GM18499 (cell line): Measurements from ENCODE around the gene PRKCH.

ENCODE experiments used
- ATAC-seq: cut with Tn5 transposase; IDR thresholded peaks from one replicate; pipeline ENCODE4 v1.9.1; 2021; ENCODE audit warnings: moderate number of reproducible peaks; ENCODE audit not compliant: insufficient read depth, unreplicated experiment

Gene PRKCH

GRCh38 chr14:61417883-61418455 is 96.6 kb downstream of the PRKCH start:
- no peak for ATAC-seq

GRCh38 chr14:61418746-61419145 is 97.4 kb downstream of the PRKCH start:
- no peak for ATAC-seq

- ATAC-seq: no peak
These were observed 97.8 kb downstream of the PRKCH start for GRCh38 chr14:61419201-61419600.

- ATAC-seq: no peak
These were observed 98.9 kb downstream of the PRKCH start for GRCh38 chr14:61420326-61420725.

GRCh38 chr14:61421212-61421923 is 100.0 kb downstream of the PRKCH start:
- no peak for ATAC-seq

GRCh38 chr14:61426048-61426447 is 104.7 kb downstream of the PRKCH start:
- ATAC-seq: no peak

GRCh38 chr14:61428261-61428660 is 106.9 kb downstream of the PRKCH start:
- ATAC-seq: no peak

- no peak for ATAC-seq
These were observed 107.9 kb downstream of the PRKCH start for GRCh38 chr14:61429316-61429715.

- ATAC-seq: no peak
These were observed 108.8 kb downstream of the PRKCH start for GRCh38 chr14:61430066-61430757.

- no peak for ATAC-seq
These were observed 111.8 kb downstream of the PRKCH start for GRCh38 chr14:61433169-61433568.

- ATAC-seq: no peak
These were observed 112.4 kb downstream of the PRKCH start for GRCh38 chr14:61433828-61434227.

GRCh38 chr14:61434311-61434710 is 112.9 kb downstream of the PRKCH start:
- no peak for ATAC-seq

- no peak for ATAC-seq
These were observed 114.4 kb downstream of the PRKCH start for GRCh38 chr14:61435563-61436337.

GRCh38 chr14:61437381-61437780 is 116.0 kb downstream of the PRKCH start:
- no peak for ATAC-seq

GRCh38 chr14:61438036-61438435 is 116.7 kb downstream of the PRKCH start:
- no peak for ATAC-seq

- no peak for ATAC-seq
These were observed 117.1 kb downstream of the PRKCH start for GRCh38 chr14:61438497-61438859.

- ATAC-seq: no peak
These were observed 117.7 kb downstream of the PRKCH start for GRCh38 chr14:61438860-61439765.

GRCh38 chr14:61439779-61440418 is 118.5 kb downstream of the PRKCH start:
- ATAC-seq: no peak

GRCh38 chr14:61443481-61443880 is 122.1 kb downstream of the PRKCH start:
- no peak for ATAC-seq
